ENCODE data around the gene GZF1.

- no peak for TF ChIP-seq CTCF (IDR thresholded peaks at IDR 0.05)
- TF ChIP-seq EP300 (IDR thresholded peaks at IDR 0.05), result no peak
These were observed 12.5 kb downstream of the GZF1 start for GRCh38 chr20:23374441-23374840.

Measured in ovary (tissue), 3 donors.